ENCODE measurements around the gene MARCHF3. TPM values are rescaled to one million over a fixed set of nuclear protein-coding genes. Genes with fewer than 3 reads are reported as not detected.
"Not testable (repeated sequence)": the region's sequence is repeated elsewhere in the genome, so short reads cannot be mapped to it uniquely, and the experiment has no call there.

Gene MARCHF3
- total and polyA plus RNA-seq, 7 donors = 4.4 to 31.8 (median 14.6) TPM

- peaks cover 0 to 9% (median 0%) of the 10 kb centered on the region in 4 donors for H3K4me1 ChIP-seq
- H3K27ac ChIP-seq = no peak overlapping the region
- TF ChIP-seq POLR2AphosphoS5 (IDR thresholded peaks at IDR 0.05) (no peak), CTCF (IDR thresholded peaks at IDR 0.05) (no peak), EP300 (IDR thresholded peaks at IDR 0.05) (no peak), POLR2A (IDR thresholded peaks at IDR 0.05) (no peak)
- no peak overlapping the region for H3K4me3 ChIP-seq
- H3K9me3 ChIP-seq = no peaks in the 10 kb centered on the region
- no peaks in the 10 kb centered on the region for H3K27me3 ChIP-seq
- WGBS, 2 donors = 83 to 84% methylated on average over 6 of the region's 6 CpGs
- intact Hi-C loops (cut with DNase I) = no loop called here
- H3K36me3 ChIP-seq = no peaks in the 10 kb centered on the region
- no peak for DNase-seq
These were observed 21.9 kb downstream of the MARCHF3 start for GRCh38 chr5:127008300-127008975.

DNA sequence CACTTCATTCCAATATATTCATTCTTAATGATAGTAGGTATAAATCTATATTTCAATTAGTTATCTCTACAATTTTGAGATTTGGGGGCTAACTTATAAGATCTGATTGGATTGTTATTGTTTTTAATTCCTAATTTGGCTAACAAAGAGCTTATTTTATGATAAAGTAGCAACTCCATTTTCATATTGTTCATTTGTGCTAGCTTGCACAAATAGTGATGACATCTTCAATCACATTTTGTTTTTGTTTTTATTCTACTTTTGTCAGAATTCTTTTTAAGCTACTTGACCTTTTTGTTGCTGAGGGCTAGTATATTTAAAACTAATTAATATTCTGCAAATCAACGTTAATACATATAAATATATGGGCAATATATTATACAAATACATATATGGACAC lies 22.8 kb downstream of the MARCHF3 start:
- Histone ChIP-seq H3K4me1 (peaks cover 0 to 9% (median 0%) of the 10 kb centered on the region in 4 donors), H3K27me3 (no peaks in the 10 kb centered on the region), H3K9me3 (no peaks in the 10 kb centered on the region), H3K27ac (no peak overlapping the region), H3K4me3 (no peak overlapping the region), H3K36me3 (no peaks in the 10 kb centered on the region)
- DNase-seq = no peak
- intact Hi-C loops (cut with DNase I) = no loop called here
- 84 to 88% methylated on average over 1 of the region's 1 CpG for WGBS, 2 donors
- TF ChIP-seq CTCF (IDR thresholded peaks at IDR 0.05) (no peak), EP300 (IDR thresholded peaks at IDR 0.05) (no peak)

- no peak for DNase-seq
- H3K27ac ChIP-seq = no peak overlapping the region
- WGBS, 2 donors = 36 to 40% methylated on average over 5 of the region's 5 CpGs
- H3K9me3 ChIP-seq = no peaks in the 10 kb centered on the region
- H3K4me3 ChIP-seq = no peak overlapping the region
- H3K4me1 ChIP-seq = peaks cover 0 to 9% (median 0%) of the 10 kb centered on the region in 4 donors
- no peaks in the 10 kb centered on the region for H3K36me3 ChIP-seq
- TF ChIP-seq CTCF (IDR thresholded peaks at IDR 0.05) = no peak
- intact Hi-C loops (cut with DNase I) = no loop called here
- H3K27me3 ChIP-seq = no peaks in the 10 kb centered on the region
These were observed 23.6 kb downstream of the MARCHF3 start for GRCh38 chr5:127006744-127007143.

DNA sequence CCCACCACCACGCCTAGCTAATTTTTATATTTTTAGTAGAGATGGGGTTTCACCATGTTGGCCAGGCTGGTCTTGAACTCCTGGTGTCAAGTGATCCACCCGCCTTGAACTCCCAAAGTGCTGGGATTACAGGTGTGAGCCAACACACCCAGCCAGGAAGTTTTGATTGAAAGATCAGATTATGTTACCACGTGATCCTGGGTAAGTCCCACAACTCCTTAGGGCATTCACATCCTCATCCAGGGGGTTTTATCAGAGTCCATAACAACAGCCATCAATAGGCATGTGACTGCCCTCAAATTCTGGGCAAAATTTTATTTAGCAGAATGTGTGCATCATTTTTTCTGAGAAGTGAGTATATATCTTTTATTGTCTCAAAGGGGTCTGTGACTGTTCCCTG lies 25.1 kb downstream of the MARCHF3 start:
- H3K4me1 ChIP-seq; H3K9me3 ChIP-seq; DNase-seq; H3K27me3 ChIP-seq; H3K4me3 ChIP-seq; H3K36me3 ChIP-seq; intact Hi-C loops (cut with DNase I); H3K27ac ChIP-seq: not testable (repeated sequence)
- WGBS, 2 donors = 64 to 81% methylated on average over 3 of the region's 3 CpGs

GRCh38 chr5:127004721-127005120 lies 25.6 kb downstream of the MARCHF3 start:
- no peak for TF ChIP-seq POLR2A (IDR thresholded peaks at IDR 0.05)
- WGBS, 2 donors = 77 to 87% methylated on average over 3 of the region's 3 CpGs

DNA sequence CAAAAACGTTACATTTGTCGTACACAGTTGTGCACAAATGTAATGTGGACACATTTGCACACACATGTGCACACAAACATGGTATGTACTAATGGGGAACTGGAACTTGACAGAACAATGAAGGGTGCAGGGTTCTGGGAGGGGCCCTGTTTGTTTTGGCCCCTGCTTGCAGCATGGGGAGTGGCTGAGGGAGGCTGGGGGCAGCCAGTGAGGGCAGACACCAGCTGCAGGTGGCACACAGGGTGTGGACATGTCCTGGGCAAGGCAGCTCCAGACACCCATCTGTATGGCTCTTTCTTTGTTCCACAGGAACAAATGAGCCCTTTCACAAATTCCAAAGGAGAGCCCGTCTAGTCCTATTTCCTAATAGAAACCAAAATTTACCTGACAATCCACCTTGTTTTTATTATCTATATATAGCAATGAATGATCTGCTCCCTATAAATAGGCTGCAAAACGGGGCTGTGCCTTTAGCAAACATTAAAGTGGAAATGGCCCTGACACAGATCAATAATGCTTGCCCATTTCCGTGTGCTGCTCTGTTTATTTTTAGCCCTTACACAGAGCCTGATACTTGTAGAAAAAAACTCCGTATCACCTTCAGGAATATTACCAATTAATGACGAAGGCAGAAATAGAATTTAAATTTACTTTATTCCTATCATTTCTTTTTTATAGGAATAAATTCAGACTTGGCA lies 26.4 kb downstream of the MARCHF3 start:
- no peak for DNase-seq
- Histone ChIP-seq H3K4me3 (no peak overlapping the region), H3K27ac (no peak overlapping the region), H3K36me3 (no peaks in the 10 kb centered on the region), H3K9me3 (no peaks in the 10 kb centered on the region), H3K4me1 (no peaks in the 10 kb centered on the region), H3K27me3 (no peaks in the 10 kb centered on the region)
- intact Hi-C loops (cut with DNase I) = no loop called here
- WGBS, 2 donors = 20 to 71% methylated on average over 7 of the region's 7 CpGs
- TF ChIP-seq POLR2AphosphoS5 (IDR thresholded peaks at IDR 0.05) (no peak), EP300 (IDR thresholded peaks at IDR 0.05) (no peak), POLR2A (IDR thresholded peaks at IDR 0.05) (no peak), CTCF (IDR thresholded peaks at IDR 0.05) (no peak)

More at GRCh38 chr5:127004721-127005120, 25.6 kb downstream of the MARCHF3 start:
- intact Hi-C loops (cut with DNase I) = no loop called here
- DNase-seq = no peak
- H3K4me3 ChIP-seq = no peak overlapping the region
- H3K27me3 ChIP-seq = no peaks in the 10 kb centered on the region
- H3K9me3 ChIP-seq = no peaks in the 10 kb centered on the region
- H3K4me1 ChIP-seq = peaks cover 0 to 2% (median 0%) of the 10 kb centered on the region in 4 donors
- no peaks in the 10 kb centered on the region for H3K36me3 ChIP-seq
- peak overlapping the region in 1 of 4 donors; percentile 6 for H3K27ac ChIP-seq
